Mucosa of descending colon (tissue), 3 donors: Measurements from ENCODE around the gene FLYWCH1. TPM values are rescaled to one million over a fixed set of nuclear protein-coding genes. Genes with fewer than 3 reads are reported as not detected.

Source experiments
- ATAC-seq: fragments of 200-7000 bp; cut with Tn5 transposase; one replicate; pipeline ENCODE4 v1.9.1; 2020; ENCODE audit warnings: mild to moderate bottlenecking, moderate library complexity
- DNase-seq, 3 donors: peaks; one replicate each; pipeline ENCODE4 v3.0.0-alpha.2; 2020
- H3K36me3 ChIP-seq: fragments of 200-600 bp; one replicate; pipeline ENCODE4 v1.8.0; 2021; ENCODE audit warnings: low read depth, mild to moderate bottlenecking
- H3K4me1 ChIP-seq: fragments of 200-600 bp; one replicate; pipeline ENCODE4 v1.8.0; 2021; ENCODE audit warnings: low read depth, mild to moderate bottlenecking
- H3K4me3 ChIP-seq: fragments of 200-600 bp; one replicate; pipeline ENCODE4 v1.8.0; 2021; ENCODE audit warnings: mild to moderate bottlenecking
- H3K9me3 ChIP-seq: fragments of 200-600 bp; one replicate; pipeline ENCODE4 v1.8.0; 2021; ENCODE audit warnings: mild to moderate bottlenecking
- CTCF ChIP-seq: fragments of 200-600 bp; IDR thresholded peaks from one replicate; pipeline ENCODE4 v1.8.0; 2022; ENCODE audit warnings: antibody characterized with exemption, mild to moderate bottlenecking
- intact Hi-C, 2 donors: fragments of 100-400 bp; cut with DNase I in 1 of 2; cut with micrococcal nuclease in 1 of 2; formaldehyde crosslinking; loops; one replicate each; pipeline versions ENCODE4 v1.11.0 to v1.11.1; 2022; cut with DNase I, micrococcal nuclease
- total RNA-seq, 3 donors: library from RNA; stranded (reverse); fragmentation: NEBNext Ultra II Directional in 2 of 3; extraction: Animal tissue kit (Norgen Biotek cat#: 25700) in 2 of 3; gene quantifications; one replicate each; pipeline versions ENCODE4 v1.2.1 to v1.2.4, GENCODE V29; 2021 to 2023
- donor health status: DM: no; HTN: no; CAD: no; lungs with moderate emphysema.
- donor health status: DM: no; HTN: no; CAD: no.
- donor health status: DM: no; HTN: yes; CAD: no.

The FLYWCH1 gene
- total RNA-seq, 3 donors from 2014 or later = 26.6 to 46.0 (median 34.3) TPM

- Histone ChIP-seq H3K4me3 (no peak overlapping the region), H3K4me1 (no peaks in the 10 kb centered on the region), H3K36me3 (no peaks in the 10 kb centered on the region), H3K9me3 (no peaks in the 10 kb centered on the region)
- intact Hi-C loops = no loop called here
- DNase-seq (peak in 1 of 3 donors; percentile 60), ATAC-seq (peak; percentile 77)
- TF ChIP-seq CTCF = no peak
Measured at GRCh38 chr16:2990891-2991290, 79.2 kb downstream of the FLYWCH1 start.

DNA sequence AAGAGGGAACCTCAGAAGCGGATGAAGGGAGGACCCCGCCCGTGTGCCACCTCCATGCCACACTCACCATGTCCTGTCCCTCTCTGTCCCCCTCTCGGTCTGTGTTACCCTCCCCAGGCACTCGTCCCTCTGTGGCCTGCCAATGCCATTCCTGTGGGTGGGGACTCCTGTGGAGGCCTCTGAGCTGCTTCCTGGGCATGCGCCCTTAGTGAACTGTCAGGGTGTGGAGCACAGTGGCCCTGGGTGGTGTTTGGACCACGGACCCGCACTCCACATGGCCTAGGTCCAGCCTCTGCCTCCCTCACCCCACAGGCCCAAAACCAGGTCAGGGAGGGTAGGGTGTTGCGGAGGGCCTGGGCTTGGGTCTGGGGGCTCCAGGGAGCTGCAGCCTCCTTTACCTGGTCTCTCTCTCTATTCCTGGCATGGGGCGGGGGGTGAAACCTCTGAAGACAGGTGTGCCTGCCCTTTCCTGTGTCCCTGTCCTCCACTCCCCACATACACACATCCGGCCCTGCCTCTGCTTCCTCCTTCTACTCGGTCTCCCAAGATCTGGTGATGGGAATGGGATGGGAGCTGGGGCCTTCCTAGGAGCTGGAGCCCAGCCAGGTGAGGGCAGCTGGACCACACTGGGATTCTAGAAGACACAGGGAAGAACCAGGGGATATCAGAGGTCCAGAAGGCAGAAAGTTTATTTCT lies 80.0 kb downstream of the FLYWCH1 start:
- no peak for DNase-seq
- H3K4me1 ChIP-seq = no peaks in the 10 kb centered on the region
- H3K36me3 ChIP-seq = no peaks in the 10 kb centered on the region
- no peaks in the 10 kb centered on the region for H3K9me3 ChIP-seq
- peak; percentile 61 for ATAC-seq
- H3K4me3 ChIP-seq = no peak overlapping the region
- intact Hi-C loops = no loop called here
- TF ChIP-seq CTCF = no peak

DNA sequence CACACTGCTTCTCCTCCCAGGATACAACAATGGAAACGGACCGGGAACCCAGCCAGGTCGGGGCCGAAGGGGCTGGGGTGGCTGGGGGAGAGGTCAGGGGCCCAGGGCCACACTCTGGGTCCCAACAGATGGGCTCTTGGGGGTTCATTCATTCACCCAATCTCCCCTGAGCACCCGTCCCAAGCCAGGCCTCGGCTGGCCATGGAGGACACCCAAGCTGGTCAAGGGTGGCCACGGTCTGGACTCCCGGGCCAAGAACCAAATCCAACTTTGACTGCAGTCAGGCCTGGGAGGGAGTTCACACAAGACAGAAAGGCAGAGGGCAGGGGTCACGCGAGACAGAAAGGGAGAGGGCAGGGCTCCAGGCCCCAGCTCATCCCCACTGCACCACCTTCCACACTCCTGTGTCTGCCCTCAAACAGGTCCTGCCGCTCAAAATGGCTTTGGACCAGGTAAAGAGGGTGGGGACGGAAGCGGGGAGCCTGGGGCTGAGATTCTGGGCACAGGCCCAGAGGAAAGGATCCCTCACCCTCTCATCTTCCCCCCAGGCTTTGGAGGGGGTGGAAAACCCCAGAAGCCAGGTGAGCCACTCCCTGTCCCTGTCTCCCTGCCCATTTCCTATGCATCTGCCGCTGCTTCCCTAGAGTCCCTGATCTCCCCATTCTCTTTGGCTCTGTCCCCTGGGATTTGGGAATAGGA lies 80.8 kb downstream of the FLYWCH1 start:
- intact Hi-C loops = no loop called here
- no peak for DNase-seq
- H3K36me3 ChIP-seq = no peaks in the 10 kb centered on the region
- H3K4me3 ChIP-seq = no peak overlapping the region
- no peak for TF ChIP-seq CTCF
- no peaks in the 10 kb centered on the region for H3K9me3 ChIP-seq
- H3K4me1 ChIP-seq = no peaks in the 10 kb centered on the region
- no peak for ATAC-seq

- H3K4me3 ChIP-seq = no peak overlapping the region
- no peaks in the 10 kb centered on the region for H3K36me3 ChIP-seq
- H3K9me3 ChIP-seq = no peaks in the 10 kb centered on the region
- ATAC-seq = no peak
- intact Hi-C loops = no loop called here
- no peak for DNase-seq
- TF ChIP-seq CTCF = no peak
- H3K4me1 ChIP-seq = no peaks in the 10 kb centered on the region
Measured at GRCh38 chr16:2996298-2996697, 84.6 kb downstream of the FLYWCH1 start.

GRCh38 chr16:2999929-3000328 lies 88.2 kb downstream of the FLYWCH1 start:
- intact Hi-C loops = no loop called here
- Histone ChIP-seq H3K9me3 (no peaks in the 10 kb centered on the region), H3K4me1 (peaks cover 6% of the 10 kb centered on the region), H3K36me3 (no peaks in the 10 kb centered on the region), H3K4me3 (no peak overlapping the region)
- DNase-seq = no peak
- no peak for ATAC-seq
- no peak for TF ChIP-seq CTCF
